Body of pancreas (tissue), 4 donors: ENCODE measurements around the gene ANKRD44.

Experiments used
- CTCF ChIP-seq, 7 experiments: fragments of 450-650 bp in 4 of 7; fragments of 200-600 bp in 3 of 7; sonication (generic) in 3 of 7; IDR thresholded peaks; one replicate each; pipeline ENCODE4 v1.5.1; 2016 to 2019; ENCODE audit warnings: antibody characterized with exemption in 7 of 7
- POLR2A ChIP-seq, 3 donors: fragments of 450-650 bp; IDR thresholded peaks; one replicate each; pipeline ENCODE4 v1.6.1; 2016; ENCODE audit warnings: antibody characterized with exemption in 3 of 3, mild to moderate bottlenecking in 2 of 3

GRCh38 chr2:197298609-197299008 is 12.0 kb downstream of the ANKRD44 start:
- TF ChIP-seq CTCF (IDR thresholded peaks at IDR 0.05) (no peak), POLR2A (IDR thresholded peaks at IDR 0.05) (no peak)
